GM19035 (cell line): ENCODE data around the gene JPH3.

Experiments
- ATAC-seq: cut with Tn5 transposase; IDR thresholded peaks from one replicate; pipeline ENCODE4 v1.9.1; 2021; ENCODE audit not compliant: unreplicated experiment

The JPH3 gene

DNA sequence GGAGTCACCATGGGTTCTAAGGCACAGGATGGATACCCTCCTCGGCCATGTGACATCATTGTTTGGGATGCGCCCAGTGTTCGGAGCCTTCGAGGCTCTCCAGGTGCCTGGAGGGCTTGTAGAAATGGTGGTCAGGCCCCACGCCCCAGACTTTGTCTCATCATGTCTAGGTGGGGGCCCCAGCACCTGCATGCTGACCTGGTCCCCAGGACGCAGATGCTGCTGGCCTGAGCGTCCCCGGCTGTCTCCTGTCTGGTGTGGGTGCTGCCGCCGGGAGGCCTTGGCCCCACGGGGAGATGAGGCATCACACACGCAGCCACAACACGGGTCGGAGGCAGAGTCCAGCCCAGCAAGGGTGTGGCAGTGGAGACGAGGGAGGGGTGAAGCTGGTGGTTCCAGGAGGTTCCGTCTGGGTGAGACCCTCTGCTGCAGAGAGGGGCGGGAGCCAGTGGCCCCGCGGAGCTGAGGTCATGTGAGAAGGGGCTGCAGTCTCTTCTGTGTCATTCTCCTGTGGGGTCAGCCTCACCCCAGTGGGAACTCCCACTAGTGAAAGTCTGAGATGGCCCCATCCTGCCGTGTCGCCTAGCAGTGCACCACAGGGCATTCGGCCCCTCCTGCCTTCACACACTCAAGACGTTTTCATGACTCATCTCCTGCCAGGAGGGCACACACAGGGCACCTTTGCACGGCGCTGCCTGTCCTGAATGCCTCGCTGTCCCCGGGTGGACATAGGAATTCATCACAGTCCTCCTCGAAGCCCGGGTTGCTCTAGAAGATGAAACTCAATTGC is 46.6 kb downstream of the JPH3 start:
- no peak for ATAC-seq

DNA sequence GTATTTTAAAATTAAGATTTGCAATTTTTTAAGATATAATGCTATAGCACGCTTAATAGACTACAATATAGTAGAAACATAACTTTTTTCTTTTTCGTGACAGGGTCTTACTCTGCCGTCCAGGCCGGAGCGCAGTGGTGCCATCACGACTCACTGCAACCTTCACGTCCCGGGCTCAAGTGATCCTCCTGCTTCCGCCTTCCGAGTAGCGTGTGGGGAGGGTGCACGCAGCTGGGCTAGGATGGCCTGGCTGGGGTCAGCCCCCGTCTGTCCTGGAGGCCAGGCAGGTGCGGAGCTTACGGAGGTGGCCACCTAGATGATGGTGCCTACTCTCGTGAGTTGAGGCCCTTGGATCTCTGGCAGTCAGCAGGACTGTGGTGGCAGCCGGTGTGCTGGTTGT is 50.1 kb downstream of the JPH3 start:
- no peak for ATAC-seq

DNA sequence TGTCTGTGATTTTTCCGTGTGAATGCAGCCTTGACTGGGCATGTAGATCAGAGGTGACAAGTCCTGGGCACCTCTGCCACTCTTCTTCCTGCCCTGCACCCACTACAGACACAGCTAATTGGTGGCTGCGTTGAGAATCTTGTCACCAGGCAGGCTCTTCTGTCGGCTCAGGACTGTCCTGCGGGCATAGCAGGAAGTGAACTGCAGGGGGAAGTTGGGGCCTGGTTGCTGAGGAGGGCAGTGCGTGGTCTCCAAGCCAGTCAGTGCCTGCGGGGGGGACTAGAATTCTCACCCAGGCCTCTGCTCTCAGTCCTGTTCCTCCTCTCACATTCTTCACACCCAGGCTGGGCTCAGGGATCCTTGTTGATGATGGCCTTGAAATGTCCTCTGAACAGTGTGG is 50.5 kb downstream of the JPH3 start:
- ATAC-seq = no peak

DNA sequence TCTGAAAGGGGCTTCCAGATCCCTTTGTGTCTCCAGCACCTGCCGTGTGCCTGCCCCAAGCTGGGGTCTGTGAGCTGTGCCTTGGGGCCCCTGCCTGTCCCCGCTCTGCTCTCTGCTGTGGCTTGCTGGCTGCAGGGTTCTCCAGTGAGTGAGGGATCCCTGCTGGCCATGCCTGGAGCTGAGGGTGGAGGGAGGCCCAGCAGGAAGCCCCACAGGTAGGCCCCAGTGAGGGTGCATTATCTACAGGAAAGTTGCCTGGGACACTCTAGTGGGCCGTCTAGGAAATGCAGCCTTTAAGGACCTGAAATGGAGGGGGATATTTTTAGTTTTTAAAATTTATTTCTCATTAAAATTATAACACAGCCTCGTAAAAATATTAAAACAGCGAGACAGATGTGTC is 50.9 kb downstream of the JPH3 start:
- ATAC-seq = no peak

DNA sequence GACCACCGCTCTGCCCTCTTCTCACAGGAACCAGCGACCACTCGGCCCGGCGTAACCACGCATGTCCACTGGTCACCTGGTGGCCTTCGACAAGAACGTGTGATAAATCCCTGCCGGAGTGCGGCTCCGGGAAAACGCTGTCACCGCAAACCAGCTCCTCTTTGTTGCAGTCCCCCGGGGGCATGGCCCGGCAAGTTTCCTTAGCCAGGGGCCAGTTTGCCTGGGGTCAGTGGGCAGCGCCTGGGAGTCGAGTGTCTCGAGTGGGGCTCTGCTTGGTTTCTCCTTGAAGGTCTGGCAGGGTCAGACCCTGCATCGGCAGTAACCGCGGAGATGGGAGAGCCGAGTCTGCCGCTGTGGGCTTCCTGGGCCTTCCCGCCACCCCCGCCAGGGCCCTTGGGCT is 52.5 kb downstream of the JPH3 start:
- no peak for ATAC-seq

DNA sequence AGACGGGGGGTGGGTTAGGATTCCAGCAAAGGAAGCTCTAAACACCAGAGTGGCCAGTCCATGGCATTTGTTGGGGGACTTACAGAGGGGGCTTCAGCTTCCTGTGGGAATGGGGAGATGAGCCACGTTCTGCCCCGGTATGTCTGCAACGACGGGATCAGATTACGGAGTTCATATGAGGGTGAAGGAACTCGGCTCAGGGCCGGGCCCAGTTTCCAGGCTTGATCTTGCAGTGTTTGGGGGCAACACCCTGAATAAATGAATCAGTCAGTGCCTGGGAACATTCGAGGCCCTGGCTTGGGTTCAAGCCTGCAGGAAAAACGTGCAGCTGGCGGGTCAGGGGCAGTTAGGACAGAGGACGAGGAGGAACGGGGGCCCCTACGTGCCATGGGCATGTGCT is 54.0 kb downstream of the JPH3 start:
- no peak for ATAC-seq

DNA sequence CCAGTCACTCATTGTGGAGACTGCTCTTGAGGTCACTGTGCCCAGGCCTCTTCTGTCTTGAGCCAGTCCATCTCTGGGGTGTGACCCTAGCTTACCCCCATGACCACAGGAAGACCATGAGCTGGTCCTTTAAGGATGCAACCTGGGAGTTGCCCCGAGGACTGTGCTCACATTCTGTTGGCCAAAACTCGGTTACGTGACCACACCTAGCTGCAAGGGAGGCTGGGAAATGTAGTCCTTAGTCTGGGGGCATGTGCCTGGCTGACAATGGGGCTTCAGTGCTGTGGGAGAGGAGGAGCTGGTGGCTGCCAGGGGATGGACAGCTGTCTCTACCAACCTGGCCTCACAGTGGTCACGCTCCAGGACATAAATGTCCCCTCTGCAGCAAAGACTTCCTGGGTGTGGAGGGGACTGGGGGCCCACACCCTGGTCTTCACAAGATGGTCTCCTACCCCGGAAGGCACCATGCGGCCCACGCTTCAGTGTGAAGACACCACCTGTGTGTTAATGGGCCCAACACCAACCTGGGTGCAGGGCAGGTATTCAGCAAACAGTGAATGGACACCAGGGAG is 55.4 kb downstream of the JPH3 start:
- ATAC-seq = no peak

DNA sequence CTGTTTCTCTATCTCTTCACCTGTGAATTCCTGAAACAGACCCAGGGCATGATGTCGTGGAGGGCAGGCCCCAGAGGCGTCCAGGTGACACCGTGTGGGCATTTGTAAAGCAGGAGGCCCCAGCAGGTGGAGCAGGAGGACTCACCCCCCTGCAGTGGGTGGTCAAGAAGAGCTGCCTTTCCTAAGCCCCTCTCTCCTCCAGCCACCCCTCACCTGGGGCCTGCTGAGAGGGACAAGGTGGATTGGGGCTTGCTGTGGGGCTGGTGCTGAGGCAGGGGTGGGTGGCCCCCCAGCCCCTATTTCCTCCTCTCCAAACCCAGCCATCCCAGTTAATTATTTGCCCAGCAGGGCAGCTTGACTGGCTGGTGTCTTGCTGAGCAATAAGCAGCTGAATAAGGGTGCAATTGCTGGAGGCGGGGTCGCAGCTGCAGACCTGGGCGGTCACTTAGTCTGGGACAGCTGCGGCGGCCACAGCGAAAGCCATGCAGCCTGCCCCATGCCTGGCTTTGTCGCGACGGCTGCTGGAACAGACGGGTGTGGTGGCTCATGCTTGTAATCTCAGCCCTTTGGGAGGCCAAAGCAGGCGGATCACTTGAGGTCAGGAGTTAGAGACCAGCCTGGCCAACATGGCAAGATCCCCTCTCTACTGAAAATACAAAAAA is 56.4 kb downstream of the JPH3 start:
- ATAC-seq = no peak

DNA sequence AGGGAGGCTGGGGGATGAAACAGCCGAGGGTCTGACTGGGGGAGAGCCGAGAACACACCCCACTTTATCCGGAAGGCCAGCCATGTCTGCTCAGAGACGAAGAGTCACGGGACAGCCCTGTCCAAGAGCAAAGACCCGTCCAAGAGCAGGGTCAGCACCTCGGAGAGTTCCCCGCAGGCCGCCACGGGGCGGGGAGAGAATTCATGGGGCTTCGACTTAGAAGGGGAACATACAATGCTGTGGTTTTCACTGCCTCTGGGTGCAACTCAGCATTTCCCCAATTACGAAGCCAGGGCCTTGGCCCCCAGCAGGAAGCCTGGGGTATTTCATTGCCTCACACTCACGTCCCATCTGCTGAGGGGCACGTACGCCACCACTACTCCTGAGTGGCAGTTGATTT is 59.3 kb downstream of the JPH3 start:
- no peak for ATAC-seq

DNA sequence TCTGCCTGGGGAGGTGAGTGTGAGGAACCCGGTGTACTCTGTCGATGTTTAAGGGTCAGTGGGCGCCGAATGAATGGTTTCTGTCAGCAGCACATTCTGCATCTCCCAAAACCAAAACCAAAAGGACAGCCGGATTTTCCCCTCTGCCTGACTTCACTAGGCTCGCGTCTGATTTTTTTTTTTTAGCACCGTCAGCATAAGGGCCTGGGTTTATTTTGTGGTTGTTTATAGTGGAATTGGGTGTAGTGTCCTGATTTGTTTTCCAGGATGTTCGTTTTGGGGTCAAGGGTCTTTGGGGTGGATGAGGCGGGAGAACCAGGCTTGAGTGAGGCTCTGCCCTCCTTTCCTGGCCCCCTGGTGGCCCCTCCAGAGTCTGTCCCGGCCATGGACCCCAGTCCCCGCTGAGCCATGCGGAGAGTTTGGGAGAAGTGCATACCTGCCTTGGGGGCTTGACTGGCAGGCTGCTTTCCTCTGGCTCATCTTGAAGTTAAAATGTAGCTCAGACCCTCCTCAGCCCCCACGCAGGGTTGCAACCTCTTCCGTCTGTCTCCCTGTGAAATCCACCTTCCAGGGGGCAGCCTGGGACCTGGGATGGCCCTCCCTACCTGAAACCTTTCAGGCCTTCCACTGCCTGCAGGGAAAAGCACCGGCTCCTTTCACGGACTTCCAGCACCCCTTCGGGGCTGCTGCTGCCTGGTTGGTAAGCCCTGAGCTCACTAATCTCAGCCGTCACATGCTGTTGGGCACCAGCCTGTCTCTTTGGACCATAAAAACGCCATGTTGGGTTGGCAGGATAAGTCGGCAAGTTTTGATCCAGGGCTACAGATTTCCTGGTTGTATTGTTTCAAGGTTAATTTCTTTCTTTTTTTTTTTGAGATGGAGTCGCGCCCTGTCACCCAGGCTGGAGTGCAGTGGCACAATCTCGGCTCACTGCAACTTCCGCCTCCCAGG is 60.2 kb downstream of the JPH3 start:
- no peak for ATAC-seq

DNA sequence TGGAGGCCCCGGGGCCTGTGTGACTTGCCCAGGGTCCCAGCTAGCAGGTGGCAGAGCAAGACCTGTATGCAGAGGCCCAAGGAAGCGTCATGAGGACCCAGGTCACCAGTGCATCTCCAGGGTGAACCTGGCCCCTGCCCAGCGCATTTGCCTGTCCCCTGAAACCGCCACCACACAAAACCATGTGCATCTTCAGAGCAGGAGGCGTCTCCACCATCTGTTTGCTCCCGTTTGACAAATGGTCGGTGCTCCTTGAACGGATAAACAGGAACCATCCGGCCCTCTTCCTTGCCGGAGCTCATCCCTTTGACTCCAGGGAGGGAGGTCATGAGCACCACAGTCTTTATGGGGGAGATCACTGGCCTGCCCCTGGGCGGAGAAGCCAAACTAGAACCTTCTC is 62.5 kb downstream of the JPH3 start:
- ATAC-seq = no peak

DNA sequence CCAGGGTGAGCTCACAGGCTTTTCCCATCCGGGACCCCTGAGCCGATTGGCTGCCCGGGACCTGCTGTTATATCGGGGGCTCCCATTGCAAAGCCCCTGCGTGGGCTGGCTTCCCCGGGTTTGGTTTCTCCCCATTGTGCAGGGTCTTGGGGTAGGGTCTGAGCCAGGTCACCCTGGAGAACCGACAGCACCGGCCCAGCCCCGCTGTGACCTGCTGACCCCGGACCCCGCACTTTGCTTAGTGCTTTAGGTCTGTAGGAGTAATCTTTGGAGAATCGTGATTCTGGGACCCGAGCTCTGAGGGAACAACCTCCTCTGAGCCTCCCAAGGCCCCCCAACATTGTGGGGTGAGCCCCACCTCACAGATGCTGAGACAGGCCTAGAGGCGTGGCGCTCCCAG is 62.9 kb downstream of the JPH3 start:
- no peak for ATAC-seq

DNA sequence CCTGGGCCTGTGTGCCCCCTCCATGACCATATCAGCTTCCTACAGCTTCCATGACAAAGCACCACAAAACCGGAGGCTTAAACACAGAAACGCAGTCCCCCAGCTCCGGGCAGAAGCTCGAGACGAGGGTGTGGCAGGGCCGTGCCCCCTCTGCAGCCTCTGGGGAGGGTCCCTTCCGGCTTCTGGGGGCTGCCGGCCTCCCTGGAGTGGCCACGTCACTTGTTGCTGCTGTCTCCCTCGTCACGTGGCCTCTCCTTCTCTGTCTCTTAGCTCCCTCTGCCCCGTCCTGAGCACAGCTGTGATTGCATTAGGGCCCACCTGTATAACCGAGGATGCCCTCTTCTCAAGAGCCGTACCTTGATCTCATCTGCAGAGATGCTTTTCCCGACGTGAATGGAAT is 64.6 kb downstream of the JPH3 start:
- ATAC-seq = no peak

DNA sequence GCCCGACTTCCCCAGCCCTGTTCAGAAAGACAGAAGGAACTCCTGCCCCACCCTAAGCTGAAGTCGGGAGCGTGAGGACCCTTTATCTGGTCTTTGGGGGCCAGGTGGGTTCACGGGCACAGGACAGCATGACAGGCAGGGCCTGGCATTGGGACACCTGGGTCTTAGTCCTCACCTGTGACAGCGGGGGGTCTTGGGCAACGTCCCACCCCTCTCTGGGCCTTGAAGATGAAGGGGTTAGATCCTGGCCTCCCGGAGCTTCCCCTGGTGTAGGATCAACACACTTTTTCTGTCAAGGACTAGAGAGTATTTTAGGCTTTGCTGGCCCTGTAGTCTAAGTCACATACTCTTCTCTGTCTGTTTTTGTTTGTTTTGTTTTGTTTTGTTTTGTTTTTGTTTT is 65.1 kb downstream of the JPH3 start:
- no peak for ATAC-seq

DNA sequence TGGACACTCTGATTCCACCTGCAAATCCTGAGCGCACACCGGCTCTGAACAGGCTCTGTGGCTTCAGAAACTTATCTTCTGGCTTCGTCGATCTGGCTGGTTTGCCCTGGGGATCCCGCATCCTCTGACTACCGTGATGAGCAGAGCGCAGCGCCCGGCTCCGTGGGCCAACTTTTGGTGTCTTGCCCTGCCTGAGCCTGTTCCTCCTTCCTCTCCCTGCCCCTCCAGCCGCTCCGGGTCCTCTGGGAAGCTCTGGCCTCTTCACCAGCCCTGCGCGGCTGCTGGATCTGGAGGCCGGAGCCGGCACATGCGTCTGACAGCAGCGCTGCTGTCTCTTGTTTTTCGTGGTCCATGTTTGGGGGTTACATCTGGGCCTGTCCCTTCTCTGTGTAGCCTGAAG is 65.6 kb downstream of the JPH3 start:
- ATAC-seq = no peak

DNA sequence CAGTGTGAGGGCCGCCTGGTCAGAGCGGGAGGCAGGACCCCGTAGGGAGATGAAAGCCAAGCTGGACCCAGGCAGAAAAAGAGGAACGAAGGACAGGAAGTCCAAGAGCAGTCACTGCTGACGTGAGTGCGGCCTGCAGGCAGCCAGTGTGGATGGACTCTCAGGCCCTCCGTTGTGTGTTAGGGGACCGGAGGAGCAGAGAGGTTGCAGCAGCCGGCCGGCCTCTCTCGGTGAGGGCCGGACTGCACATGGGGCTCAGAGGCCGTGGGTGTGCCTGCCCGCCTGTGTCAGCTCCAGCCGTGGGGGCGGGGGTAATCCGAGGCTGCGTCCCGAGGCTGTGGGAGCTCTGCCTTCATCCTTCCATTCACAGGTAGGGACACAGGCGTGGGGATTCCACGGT is 67.4 kb downstream of the JPH3 start:
- no peak for ATAC-seq

DNA sequence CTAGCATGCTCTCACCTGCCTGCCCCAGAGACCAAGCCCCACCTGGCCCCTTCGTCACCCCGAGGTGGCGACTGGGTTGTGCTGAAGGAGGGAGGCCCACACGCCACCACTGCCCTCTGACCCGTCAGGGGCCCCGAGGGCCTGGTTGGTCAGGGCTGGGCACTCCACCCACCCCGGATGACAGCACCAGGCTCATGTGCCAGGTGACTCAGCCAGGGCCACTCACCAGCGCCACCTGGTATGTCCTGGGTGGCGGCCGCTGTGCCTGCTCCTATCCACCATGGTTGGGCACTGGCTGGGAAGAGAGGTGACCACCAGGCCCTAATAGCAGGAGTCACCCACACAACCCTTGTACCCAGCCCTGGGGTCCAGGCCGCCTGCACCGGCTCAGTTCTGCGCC is 68.9 kb downstream of the JPH3 start:
- ATAC-seq = no peak

DNA sequence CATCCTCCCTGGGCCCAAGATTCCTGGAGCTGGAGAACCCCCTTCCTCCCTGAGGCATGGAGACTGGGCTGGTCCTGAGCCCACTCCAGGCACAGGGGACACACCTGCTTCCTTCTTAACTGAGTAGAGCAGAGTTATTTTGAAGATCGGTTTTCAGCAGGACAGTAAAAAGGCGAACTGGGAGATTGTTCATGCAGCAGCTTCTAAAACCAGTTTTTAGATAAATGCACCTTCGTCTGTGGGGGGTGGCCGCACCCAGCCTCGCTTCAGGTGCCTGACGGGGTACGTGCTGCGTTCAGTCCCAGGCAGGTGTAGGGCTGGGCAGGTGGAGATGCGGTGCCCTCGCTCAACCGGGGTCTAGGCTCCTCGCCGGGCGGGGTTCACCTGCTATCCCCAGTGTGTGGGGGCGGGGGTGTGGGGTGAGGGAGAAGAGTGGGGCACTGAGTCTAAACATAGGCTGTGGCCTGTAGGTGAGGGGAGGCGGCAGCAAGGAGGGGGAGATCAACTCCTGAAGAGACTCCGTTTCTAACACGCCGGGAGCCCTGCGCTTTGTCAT is 69.5 kb downstream of the JPH3 start:
- no peak for ATAC-seq

DNA sequence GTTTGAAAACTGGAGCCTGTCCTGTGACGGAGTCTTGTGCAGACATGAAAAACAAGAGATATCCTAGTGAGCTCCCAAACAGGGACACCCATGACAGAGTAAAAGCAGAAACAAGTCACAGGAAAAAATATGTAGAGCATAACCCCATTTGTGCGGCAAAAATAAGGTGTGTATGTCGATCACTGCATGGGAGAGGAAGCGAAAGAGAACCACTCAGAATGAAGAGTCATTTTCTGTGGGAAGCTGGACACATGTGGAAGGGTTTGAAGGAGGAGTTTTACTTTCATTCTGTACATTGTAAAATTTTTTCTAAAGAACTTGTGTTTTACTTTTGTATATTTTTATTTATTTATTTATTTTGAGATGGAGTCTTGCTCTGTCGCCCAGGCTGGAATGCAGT is 72.1 kb downstream of the JPH3 start:
- no peak for ATAC-seq

DNA sequence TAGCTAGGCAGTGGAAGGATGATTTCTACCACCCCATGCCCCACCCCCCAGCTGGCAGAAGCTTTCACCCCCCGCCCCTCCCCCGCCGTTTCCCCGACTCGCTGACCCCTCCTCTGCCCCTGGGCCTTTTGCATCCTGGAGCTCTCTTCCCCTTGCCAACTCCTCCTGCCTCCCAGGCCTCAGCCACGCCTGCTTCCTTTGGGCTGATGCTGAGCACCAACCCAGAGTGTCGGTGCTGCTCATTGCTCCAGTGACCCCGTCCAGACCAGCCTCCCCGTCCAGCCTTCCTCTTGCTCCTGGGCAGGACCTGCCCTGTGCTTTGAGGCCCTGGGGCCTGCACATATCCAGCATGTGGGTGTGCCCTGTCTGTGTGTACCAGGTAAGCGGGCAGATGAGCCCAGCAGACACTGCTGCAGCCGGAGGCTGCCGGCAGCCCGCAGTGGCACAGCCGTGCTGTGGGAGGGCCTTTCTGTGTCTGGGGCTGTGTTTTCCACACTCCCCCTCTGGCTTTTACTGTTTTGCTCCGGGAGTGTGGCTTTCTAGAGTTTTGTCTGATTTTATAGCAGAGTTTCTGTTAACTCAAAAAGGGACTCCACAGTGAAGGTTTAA is 72.9 kb downstream of the JPH3 start:
- no peak for ATAC-seq

DNA sequence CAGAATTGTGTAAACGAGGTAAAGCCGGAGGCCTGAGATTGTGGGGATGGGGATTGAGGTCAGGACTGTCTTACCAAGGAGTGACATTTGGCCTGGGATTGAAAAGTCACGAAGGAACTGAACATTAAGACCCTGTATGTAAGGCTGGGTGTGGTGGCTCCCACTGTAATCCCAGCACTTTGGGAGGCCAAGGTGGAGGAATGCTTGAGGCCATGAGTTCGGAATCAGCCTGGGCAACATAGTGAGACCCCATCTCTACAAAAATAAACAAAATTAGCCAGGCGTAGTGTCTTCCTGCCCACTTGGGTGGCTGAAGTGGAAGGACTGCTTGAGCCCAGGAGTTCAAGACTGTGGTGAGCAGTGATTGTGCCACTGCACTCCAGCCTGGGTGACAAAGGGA is 75.5 kb downstream of the JPH3 start:
- ATAC-seq = no peak
